Renal cortical epithelial cell (primary cell): ENCODE results near the gene RIPOR2. TPM values are rescaled to one million over a fixed set of nuclear protein-coding genes. Genes with fewer than 3 reads are reported as not detected.
A peak's percentile ranks its signal among the peaks of the same experiment; 100 is the strongest.
"Not testable (repeated sequence)": the region's sequence is repeated elsewhere in the genome, so short reads cannot be mapped to it uniquely, and the experiment has no call there.

Experiments
- DNase-seq: peaks from one replicate; pipeline ENCODE4 v3.0.0-alpha.2; 2011; ENCODE audit warnings: low read depth
- total RNA-seq: library from RNA; depleted of rRNA; stranded (reverse); fragments of >200 nt; gene quantifications from 2 replicates; pipeline ENCODE4 v1.2.3, GENCODE V29; 2014

Gene RIPOR2
- total RNA-seq, 1 donor from 2014 or later, result 0.60 TPM

GRCh38 chr6:24761851-24762250 is 173.9 kb downstream of the RIPOR2 start:
- no peak for DNase-seq

DNA sequence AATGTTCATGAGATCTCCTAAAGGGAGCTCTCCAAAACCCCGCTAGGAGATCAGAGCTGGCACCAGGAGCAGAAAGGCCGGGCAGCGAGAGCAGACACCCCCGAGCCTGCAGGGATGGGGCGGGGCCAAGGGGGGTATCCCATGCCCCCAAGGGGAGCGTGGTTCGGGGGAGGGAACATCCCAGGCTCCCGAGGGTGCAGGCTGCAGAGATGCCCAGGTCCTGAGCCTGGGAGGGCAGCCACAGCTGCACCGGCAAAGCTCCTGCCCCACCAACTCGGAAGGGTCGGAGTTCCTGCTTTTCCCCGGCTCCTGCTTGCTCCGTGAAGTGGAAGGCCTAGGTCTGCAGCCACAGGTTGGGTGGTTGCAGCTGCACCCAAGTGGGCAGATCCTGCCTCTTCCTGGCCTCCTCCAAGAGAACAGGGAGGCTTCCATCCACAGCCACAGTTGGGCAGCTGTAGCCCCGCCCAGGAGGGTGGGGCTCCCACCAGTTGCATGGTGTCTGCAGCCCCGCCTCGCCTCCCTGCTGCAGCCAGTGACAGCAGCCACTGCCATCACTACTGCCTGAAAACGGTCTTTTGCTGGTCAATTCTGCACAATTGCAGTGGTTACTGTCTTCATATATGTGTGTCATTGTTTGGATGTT is 174.4 kb downstream of the RIPOR2 start:
- DNase-seq, result no peak

DNA sequence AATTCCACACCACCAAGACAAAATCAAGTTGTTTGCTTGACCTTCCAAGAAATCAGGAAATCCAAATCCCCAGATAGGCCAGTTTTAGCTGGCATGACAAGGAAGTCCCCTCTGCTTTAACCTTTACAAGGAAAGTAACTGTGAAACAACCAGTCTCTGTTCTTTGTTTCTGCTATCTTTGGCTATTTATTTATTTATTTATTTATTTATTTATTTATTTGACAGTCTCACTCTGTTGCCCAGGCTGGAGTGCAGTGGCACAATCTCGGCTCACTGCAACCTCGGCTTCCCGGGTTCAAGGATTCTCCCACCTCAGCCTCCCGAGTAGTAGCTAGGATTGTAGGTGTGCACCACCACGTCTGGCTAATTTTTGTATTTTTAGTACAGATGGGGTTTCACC is 175.6 kb downstream of the RIPOR2 start:
- no peak for DNase-seq

- no peak for DNase-seq
Observed at GRCh38 chr6:24759718-24760117, 176.0 kb downstream of the RIPOR2 start.

DNA sequence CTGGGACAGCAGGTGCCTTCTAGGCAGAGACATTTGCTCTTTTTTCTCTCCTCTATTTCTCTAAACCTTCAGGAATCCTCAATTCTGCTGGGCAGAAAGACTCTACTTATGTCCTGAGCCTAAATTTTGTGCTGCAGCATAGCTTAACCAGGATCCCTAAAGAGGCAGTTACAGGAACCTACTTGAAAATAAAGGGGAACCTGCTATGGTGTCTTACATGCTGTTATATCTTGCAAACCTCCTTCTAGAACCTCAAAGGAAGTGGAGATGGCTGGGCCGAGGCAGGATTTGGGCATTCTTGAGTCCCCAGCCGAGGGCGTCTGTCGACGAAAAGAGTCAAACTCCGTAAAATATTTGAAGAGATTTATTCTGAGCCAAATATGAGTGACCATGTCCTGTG is 178.1 kb downstream of the RIPOR2 start:
- no peak for DNase-seq

DNA sequence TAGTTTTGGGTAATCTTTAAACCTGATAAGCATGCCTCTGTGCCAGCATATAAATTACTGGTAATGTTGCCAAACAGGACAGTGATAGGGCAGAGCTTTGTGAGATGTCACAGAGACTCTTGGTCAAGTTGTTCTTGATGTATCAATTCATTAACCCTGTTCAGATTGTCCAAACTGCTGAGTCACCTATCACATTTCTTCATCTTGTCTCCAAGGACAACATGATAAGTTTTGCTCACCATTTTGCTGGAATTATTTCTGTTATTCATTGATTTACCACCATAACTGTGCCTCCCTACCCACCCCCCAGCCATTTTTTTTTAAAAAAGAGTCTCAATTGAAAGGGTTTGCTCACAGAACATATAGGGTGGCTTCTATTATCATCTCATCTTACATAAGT is 180.5 kb downstream of the RIPOR2 start:
- peak; percentile 55 for DNase-seq

- not testable (repeated sequence) for DNase-seq
Observed at GRCh38 chr6:24754378-24754777, 181.4 kb downstream of the RIPOR2 start.

Other genes starting within 250 kb of the RIPOR2 start
- gene C6orf62, start 216.8 kb downstream of the RIPOR2 start, total RNA-seq, result 116 and 199 TPM in 2 replicates
- gene GMNN, start 161.0 kb downstream of the RIPOR2 start, total RNA-seq, result 12.1 and 19.3 TPM in 2 replicates
- gene ARMH2, start 137.0 kb downstream of the RIPOR2 start, total RNA-seq, result not detected in 2 replicates